Glutamatergic neuron (in vitro differentiated cells): ENCODE data around the gene SDHB. TPM values are rescaled to one million over a fixed set of nuclear protein-coding genes. Genes with fewer than 3 reads are reported as not detected.

Experiments
- DNase-seq: peaks from one replicate; pipeline ENCODE4 v3.0.0; 2022
- H3K27ac Mint-ChIP-seq: one replicate; pipeline ENCODE4 v1.8.0; 2020; ENCODE audit warnings: mild to moderate bottlenecking, mixed read lengths, inconsistent platforms; ENCODE audit not compliant: unreplicated experiment
- H3K27me3 Mint-ChIP-seq: one replicate; pipeline ENCODE4 v1.8.0; 2020; ENCODE audit warnings: mild to moderate bottlenecking, moderate library complexity, mixed read lengths, inconsistent platforms; ENCODE audit not compliant: unreplicated experiment
- H3K36me3 Mint-ChIP-seq: one replicate; pipeline ENCODE4 v1.8.0; 2020; ENCODE audit warnings: mild to moderate bottlenecking, mixed read lengths, inconsistent platforms; ENCODE audit not compliant: unreplicated experiment
- H3K4me1 Mint-ChIP-seq: one replicate; pipeline ENCODE4 v1.8.0; 2020; ENCODE audit warnings: mild to moderate bottlenecking, low read depth, mixed read lengths, inconsistent platforms; ENCODE audit not compliant: unreplicated experiment
- H3K4me3 Mint-ChIP-seq: one replicate; pipeline ENCODE4 v1.8.0; 2020; ENCODE audit warnings: mild to moderate bottlenecking, mixed read lengths, inconsistent platforms; ENCODE audit not compliant: unreplicated experiment
- H3K9me3 Mint-ChIP-seq: one replicate; pipeline ENCODE4 v1.8.0; 2020; ENCODE audit warnings: mild to moderate bottlenecking, moderate library complexity, mixed read lengths, inconsistent platforms; ENCODE audit not compliant: unreplicated experiment
- total RNA-seq: library from RNA; stranded (reverse); fragmentation: NEBNext Ultra II Directional; extraction: Animal tissue kit (Norgen Biotek cat#: 25700); gene quantifications from one replicate; pipeline ENCODE4 v1.2.1, GENCODE V29; 2021; ENCODE audit not compliant: unreplicated experiment
- TF ChIP-seq, protein P1 (sequence below): fragments of 200-600 bp; sonication (generic); IDR thresholded peaks from one replicate; pipeline ENCODE4 v1.5.0; 2021; ENCODE audit not compliant: partially characterized antibody, unreplicated experiment

The SDHB gene
- total RNA-seq, 1 donor from 2014 or later: 58.9 TPM

DNA sequence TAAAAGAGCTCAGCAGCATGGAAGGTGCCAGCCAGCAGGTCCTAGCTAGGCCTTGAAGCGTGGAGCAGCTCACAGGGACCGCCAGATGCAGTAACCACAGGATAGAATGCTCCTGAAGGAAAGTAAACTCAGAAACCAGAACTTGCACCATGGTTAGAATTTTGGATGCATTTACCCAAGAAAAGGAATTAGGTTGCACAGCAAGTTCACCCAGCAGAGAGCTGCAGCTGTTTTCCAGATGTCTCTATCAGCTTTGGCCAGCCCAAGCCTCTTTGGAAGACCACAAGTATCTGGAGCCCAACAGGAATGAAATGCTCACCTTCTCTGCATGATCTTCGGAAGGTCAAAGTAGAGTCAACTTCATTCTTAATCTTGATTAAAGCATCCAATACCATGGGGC, 21.1 kb downstream of the SDHB start:
- no peaks in the 10 kb centered on the region for H3K27me3 Mint-ChIP-seq
- no peak for DNase-seq
- H3K36me3 Mint-ChIP-seq: no peaks in the 10 kb centered on the region
- TF ChIP-seq, protein P1, sequence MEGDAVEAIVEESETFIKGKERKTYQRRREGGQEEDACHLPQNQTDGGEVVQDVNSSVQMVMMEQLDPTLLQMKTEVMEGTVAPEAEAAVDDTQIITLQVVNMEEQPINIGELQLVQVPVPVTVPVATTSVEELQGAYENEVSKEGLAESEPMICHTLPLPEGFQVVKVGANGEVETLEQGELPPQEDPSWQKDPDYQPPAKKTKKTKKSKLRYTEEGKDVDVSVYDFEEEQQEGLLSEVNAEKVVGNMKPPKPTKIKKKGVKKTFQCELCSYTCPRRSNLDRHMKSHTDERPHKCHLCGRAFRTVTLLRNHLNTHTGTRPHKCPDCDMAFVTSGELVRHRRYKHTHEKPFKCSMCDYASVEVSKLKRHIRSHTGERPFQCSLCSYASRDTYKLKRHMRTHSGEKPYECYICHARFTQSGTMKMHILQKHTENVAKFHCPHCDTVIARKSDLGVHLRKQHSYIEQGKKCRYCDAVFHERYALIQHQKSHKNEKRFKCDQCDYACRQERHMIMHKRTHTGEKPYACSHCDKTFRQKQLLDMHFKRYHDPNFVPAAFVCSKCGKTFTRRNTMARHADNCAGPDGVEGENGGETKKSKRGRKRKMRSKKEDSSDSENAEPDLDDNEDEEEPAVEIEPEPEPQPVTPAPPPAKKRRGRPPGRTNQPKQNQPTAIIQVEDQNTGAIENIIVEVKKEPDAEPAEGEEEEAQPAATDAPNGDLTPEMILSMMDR: no peak
- no peak overlapping the region for H3K27ac Mint-ChIP-seq
- peaks cover 2% of the 10 kb centered on the region for H3K9me3 Mint-ChIP-seq
- H3K4me1 Mint-ChIP-seq: no peaks in the 10 kb centered on the region
- H3K4me3 Mint-ChIP-seq: no peak overlapping the region

GRCh38 chr1:17031436-17031835, 22.4 kb downstream of the SDHB start:
- no peaks in the 10 kb centered on the region for H3K4me1 Mint-ChIP-seq
- H3K4me3 Mint-ChIP-seq: no peak overlapping the region
- H3K9me3 Mint-ChIP-seq: peaks cover 2% of the 10 kb centered on the region
- no peak overlapping the region for H3K27ac Mint-ChIP-seq
- TF ChIP-seq, protein P1: no peak
- DNase-seq: no peak
- no peaks in the 10 kb centered on the region for H3K36me3 Mint-ChIP-seq
- H3K27me3 Mint-ChIP-seq: no peaks in the 10 kb centered on the region

GRCh38 chr1:17030206-17030605, 23.6 kb downstream of the SDHB start:
- TF ChIP-seq, protein P1: no peak
- H3K36me3 Mint-ChIP-seq: no peaks in the 10 kb centered on the region
- no peaks in the 10 kb centered on the region for H3K27me3 Mint-ChIP-seq
- H3K27ac Mint-ChIP-seq: no peak overlapping the region
- DNase-seq: no peak
- no peaks in the 10 kb centered on the region for H3K4me1 Mint-ChIP-seq
- no peak overlapping the region for H3K4me3 Mint-ChIP-seq
- peaks cover 2% of the 10 kb centered on the region for H3K9me3 Mint-ChIP-seq

DNA sequence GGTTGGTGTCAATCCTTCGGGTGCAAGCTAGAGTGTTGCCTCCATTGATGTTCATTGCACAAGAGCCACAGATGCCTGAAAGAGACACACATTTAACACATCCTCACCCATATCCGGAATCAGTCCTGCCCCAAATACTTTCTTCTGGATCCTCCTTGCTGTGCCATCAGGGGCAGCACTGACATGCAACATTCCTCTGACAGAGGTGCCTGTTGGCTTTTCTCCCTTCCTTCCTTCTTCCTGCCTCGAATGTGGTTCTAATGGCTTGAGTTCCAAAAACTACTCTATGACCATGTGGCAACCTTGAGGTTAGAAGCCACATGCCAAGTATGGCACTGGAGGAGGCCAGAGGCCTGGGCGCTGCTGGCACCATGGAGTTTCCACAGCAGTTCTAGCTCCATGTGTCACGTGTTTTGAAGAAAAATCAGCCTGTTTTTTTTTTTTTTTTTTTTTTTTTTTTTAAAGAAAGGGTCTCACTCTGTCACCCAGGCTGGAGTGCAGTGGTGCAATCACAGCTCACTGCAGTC, 25.1 kb downstream of the SDHB start:
- DNase-seq: no peak
- Mint-ChIP-seq H3K4me1 (no peaks in the 10 kb centered on the region), H3K9me3 (peaks cover 2% of the 10 kb centered on the region), H3K27ac (no peak overlapping the region), H3K27me3 (no peaks in the 10 kb centered on the region), H3K4me3 (no peak overlapping the region), H3K36me3 (no peaks in the 10 kb centered on the region)
- TF ChIP-seq, protein P1: no peak

GRCh38 chr1:17027900-17028299, 25.9 kb downstream of the SDHB start:
- Mint-ChIP-seq H3K9me3 (peaks cover 2% of the 10 kb centered on the region), H3K4me1 (no peaks in the 10 kb centered on the region), H3K4me3 (no peak overlapping the region), H3K27me3 (no peaks in the 10 kb centered on the region), H3K36me3 (no peaks in the 10 kb centered on the region), H3K27ac (no peak overlapping the region)
- TF ChIP-seq, protein P1: no peak
- no peak for DNase-seq
